B cell (primary cell): Measurements from ENCODE around the gene TAS1R1.

Experiments
- CTCF ChIP-seq: fragments of 200-600 bp; IDR thresholded peaks from one replicate; pipeline ENCODE4 v1.8.0; 2022; ENCODE audit warnings: antibody characterized with exemption, mild to moderate bottlenecking
- EZH2 ChIP-seq: IDR thresholded peaks from 2 replicates; pipeline ENCODE4 v1.6.1; 2012; ENCODE audit warnings: borderline replicate concordance, low read depth, mild to moderate bottlenecking, moderate library complexity, low read length; ENCODE audit not compliant: insufficient read depth, poor library complexity, severe bottlenecking

GRCh38 chr1:6612641-6613360 lies 57.7 kb downstream of the TAS1R1 start:
- TF ChIP-seq CTCF (no peak), EZH2 (no peak)
